ENCODE results near the gene MAST3.
"Not testable (repeated sequence)": the region's sequence is repeated elsewhere in the genome, so short reads cannot be mapped to it uniquely, and the experiment has no call there.

The MAST3 gene

DNA sequence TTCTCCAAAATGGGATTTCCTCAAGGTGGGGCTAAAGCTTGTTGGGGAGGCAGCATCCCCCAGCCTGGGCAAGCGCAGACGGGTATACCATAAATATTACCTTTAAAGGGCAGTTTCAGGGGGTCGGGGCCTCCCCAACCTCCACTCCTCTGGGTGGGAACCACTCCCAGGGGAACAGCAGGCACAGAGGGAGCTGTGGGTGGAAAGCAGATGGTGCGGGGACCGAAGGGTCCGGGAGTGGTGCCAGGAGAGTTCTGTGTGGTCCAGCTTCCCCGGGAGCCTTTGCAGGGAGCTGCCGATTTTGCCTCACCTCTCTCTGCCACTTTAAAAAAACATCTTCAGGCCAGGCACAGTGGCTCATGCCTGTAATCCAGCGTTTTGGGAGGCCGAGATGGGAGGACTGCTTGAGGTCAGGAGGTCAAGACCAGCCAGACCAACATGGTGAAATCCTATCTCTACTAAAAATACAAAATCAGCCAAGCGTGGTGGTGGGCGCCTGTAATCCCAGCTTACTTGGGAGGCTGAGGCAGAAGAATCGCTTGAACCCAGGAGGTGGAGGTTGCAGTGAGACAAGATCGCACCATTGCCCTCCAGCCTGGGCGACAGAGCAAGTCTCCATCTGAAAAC lies 5.5 kb downstream of the MAST3 start:
- Histone ChIP-seq H3K36me3 (ENCODE audit: control insufficient read depth in 2 of 2, insufficient read depth in 1 of 2, low read length in 2 of 2) (no peaks in the 10 kb centered on the region), H3K9me3 (ENCODE audit: control insufficient read depth, insufficient read depth, low read depth, low read length) (no peaks in the 10 kb centered on the region), H3K4me3 (ENCODE audit: low read depth, low read length) (no peak overlapping the region), H3K27ac (ENCODE audit: extremely low read depth, low read depth, low read length) (no peak overlapping the region), H3K4me1 (ENCODE audit: control insufficient read depth, insufficient read depth, low read length) (no peaks in the 10 kb centered on the region)
- ChIA-PET POLR2A (no interaction called here), CTCF (interaction anchor here (1.0 kb wide), 1 partner anchor 44 kb away, joined by 3 read pairs; no protein-coding TSS in a partner anchor)
- no peak for TF ChIP-seq ZNF37A (tag by site-specific recombination; IDR thresholded peaks at IDR 0.05)
- TF ChIP-seq ZBTB20 (tag by site-specific recombination; IDR thresholded peaks at IDR 0.05), result no peak
- TF ChIP-seq, protein P1, sequence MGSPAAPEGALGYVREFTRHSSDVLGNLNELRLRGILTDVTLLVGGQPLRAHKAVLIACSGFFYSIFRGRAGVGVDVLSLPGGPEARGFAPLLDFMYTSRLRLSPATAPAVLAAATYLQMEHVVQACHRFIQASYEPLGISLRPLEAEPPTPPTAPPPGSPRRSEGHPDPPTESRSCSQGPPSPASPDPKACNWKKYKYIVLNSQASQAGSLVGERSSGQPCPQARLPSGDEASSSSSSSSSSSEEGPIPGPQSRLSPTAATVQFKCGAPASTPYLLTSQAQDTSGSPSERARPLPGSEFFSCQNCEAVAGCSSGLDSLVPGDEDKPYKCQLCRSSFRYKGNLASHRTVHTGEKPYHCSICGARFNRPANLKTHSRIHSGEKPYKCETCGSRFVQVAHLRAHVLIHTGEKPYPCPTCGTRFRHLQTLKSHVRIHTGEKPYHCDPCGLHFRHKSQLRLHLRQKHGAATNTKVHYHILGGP (tag by site-specific recombination; IDR thresholded peaks at IDR 0.05), result no peak
- TF ChIP-seq, protein P2, sequence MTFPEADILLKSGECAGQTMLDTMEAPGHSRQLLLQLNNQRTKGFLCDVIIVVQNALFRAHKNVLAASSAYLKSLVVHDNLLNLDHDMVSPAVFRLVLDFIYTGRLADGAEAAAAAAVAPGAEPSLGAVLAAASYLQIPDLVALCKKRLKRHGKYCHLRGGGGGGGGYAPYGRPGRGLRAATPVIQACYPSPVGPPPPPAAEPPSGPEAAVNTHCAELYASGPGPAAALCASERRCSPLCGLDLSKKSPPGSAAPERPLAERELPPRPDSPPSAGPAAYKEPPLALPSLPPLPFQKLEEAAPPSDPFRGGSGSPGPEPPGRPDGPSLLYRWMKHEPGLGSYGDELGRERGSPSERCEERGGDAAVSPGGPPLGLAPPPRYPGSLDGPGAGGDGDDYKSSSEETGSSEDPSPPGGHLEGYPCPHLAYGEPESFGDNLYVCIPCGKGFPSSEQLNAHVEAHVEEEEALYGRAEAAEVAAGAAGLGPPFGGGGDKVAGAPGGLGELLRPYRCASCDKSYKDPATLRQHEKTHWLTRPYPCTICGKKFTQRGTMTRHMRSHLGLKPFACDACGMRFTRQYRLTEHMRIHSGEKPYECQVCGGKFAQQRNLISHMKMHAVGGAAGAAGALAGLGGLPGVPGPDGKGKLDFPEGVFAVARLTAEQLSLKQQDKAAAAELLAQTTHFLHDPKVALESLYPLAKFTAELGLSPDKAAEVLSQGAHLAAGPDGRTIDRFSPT (tag by site-specific recombination; IDR thresholded peaks at IDR 0.05), result no peak
- no peak for TF ChIP-seq KLF16 (tag by site-specific recombination; IDR thresholded peaks at IDR 0.05)
- TF ChIP-seq TCF7L2 (IDR thresholded peaks at IDR 0.05; ENCODE audit: borderline replicate concordance, low read depth, low read length), result no peak

DNA sequence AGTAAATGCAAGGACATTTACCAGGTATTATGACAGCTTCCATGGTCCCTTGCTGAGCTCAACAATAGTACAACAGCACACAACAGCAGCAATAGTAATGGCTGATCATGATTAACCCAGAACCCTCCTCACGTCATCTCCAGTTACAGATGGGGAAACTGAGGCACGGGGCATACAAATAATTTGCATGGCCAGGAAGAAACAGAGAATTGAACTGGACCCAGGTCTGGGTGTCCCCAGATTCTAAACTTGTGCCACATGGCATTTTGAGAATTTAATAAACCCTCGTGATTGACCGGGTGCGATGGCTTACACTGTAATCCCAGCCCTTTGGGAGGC lies 7.2 kb downstream of the MAST3 start:
- TF ChIP-seq ZFHX2 (tag by site-specific recombination; conservative IDR thresholded peaks at IDR 0.05) (0 out of 2 replicates have a peak, but pooled peaks have one; percentile 15), ZNF510 (tag by site-specific recombination; IDR thresholded peaks at IDR 0.05; ENCODE audit: insufficient replicate concordance) (no peak), ZNF624 (tag by site-specific recombination; IDR thresholded peaks at IDR 0.05) (no peak), ZIC2 (tag by site-specific recombination; IDR thresholded peaks at IDR 0.05) (no peak), EGR2 (tag by site-specific recombination; IDR thresholded peaks at IDR 0.05; ENCODE audit: low read depth) (0 out of 2 replicates have a peak, but pooled peaks have one; percentile 4), ZNF596 (tag by site-specific recombination; IDR thresholded peaks at IDR 0.05) (no peak)
- TF ChIP-seq, protein P3, sequence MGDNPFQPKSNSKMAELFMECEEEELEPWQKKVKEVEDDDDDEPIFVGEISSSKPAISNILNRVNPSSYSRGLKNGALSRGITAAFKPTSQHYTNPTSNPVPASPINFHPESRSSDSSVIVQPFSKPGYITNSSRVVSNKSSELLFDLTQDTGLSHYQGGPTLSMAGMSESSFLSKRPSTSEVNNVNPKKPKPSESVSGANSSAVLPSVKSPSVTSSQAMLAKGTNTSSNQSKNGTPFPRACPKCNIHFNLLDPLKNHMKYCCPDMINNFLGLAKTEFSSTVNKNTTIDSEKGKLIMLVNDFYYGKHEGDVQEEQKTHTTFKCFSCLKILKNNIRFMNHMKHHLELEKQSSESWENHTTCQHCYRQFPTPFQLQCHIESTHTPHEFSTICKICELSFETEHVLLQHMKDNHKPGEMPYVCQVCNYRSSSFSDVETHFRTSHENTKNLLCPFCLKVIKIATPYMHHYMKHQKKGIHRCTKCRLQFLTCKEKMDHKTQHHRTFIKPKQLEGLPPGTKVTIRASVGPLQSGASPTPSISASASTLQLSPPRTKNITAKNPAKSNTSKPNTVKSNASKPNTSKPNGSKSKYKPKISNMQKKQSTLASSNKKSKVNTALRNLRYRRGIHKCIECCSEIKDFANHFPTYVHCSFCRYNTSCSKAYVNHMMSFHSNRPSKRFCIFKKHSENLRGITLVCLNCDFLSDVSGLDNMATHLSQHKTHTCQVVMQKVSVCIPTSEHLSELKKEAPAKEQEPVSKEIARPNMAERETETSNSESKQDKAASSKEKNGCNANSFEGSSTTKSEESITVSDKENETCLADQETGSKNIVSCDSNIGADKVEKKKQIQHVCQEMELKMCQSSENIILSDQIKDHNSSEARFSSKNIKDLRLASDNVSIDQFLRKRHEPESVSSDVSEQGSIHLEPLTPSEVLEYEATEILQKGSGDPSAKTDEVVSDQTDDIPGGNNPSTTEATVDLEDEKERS (tag by site-specific recombination; IDR thresholded peaks at IDR 0.05), result no peak
- H3K36me3 ChIP-seq (ENCODE audit: control insufficient read depth in 2 of 2, insufficient read depth in 1 of 2, low read length in 2 of 2), result no peaks in the 10 kb centered on the region
- no peak overlapping the region for H3K27ac ChIP-seq (ENCODE audit: extremely low read depth, low read depth, low read length)
- ChIA-PET CTCF (interaction anchor here (0.6 to 1.4 kb wide), 2 partner anchors 8 to 220 kb away, joined by 3 to 4 read pairs; no protein-coding TSS in a partner anchor), POLR2A (interaction anchor here (1.3 kb wide), 1 partner anchor 176 kb away, joined by 5 read pairs; the partner anchor contains the start of gene JUND)
- H3K4me1 ChIP-seq (ENCODE audit: control insufficient read depth, insufficient read depth, low read length), result no peaks in the 10 kb centered on the region
- no peaks in the 10 kb centered on the region for H3K9me3 ChIP-seq (ENCODE audit: control insufficient read depth, insufficient read depth, low read depth, low read length)
- H3K4me3 ChIP-seq (ENCODE audit: low read depth, low read length), result peak overlapping the region; percentile 40

DNA sequence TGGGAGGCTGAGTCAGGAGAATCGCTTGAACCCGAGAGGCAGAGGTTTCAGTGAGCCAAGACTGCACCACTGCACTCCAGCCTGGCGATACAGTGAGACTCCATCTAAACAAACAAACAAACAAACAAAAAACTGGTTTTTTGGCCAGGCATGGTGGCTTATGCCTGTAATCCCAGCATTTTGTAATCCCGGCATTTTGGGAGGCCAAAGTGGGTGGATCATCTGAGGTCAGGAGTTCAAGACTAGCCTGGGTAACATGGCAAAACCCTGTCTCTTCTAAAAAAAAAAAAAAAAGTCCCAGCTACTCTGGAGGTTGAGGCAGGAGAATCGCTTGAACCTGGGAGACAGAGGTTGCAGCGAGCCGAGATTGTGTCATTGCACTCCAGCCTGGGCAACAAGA lies 7.7 kb downstream of the MAST3 start:
- not testable (repeated sequence) for H3K27ac ChIP-seq (ENCODE audit: extremely low read depth, low read depth, low read length); H3K4me3 ChIP-seq (ENCODE audit: low read depth, low read length); H3K4me1 ChIP-seq (ENCODE audit: control insufficient read depth, insufficient read depth, low read length); H3K36me3 ChIP-seq (ENCODE audit: control insufficient read depth in 2 of 2, insufficient read depth in 1 of 2, low read length in 2 of 2); H3K9me3 ChIP-seq (ENCODE audit: control insufficient read depth, insufficient read depth, low read depth, low read length)
- ChIA-PET POLR2A (interaction anchor here (1.3 kb wide), 1 partner anchor 176 kb away, joined by 5 read pairs; the partner anchor contains the start of gene JUND), CTCF (interaction anchor here (0.6 to 1.0 kb wide), 2 partner anchors 56 to 96 kb away, joined by 3 read pairs; no protein-coding TSS in a partner anchor)
- TF ChIP-seq, protein P4, sequence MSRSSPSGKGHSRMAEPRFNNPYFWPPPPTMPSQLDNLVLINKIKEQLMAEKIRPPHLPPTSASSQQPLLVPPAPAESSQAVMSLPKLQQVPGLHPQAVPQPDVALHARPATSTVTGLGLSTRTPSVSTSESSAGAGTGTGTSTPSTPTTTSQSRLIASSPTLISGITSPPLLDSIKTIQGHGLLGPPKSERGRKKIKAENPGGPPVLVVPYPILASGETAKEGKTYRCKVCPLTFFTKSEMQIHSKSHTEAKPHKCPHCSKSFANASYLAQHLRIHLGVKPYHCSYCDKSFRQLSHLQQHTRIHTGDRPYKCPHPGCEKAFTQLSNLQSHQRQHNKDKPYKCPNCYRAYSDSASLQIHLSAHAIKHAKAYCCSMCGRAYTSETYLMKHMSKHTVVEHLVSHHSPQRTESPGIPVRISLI (tag by site-specific recombination; IDR thresholded peaks at IDR 0.05), result 0 out of 2 replicates have a peak, but pooled peaks have one; percentile 29

Data from HEK293 (cell line).